M059J (cell line): ENCODE results near the gene TBX18. TPM values are rescaled to one million over a fixed set of nuclear protein-coding genes. Genes with fewer than 3 reads are reported as not detected.
A peak's percentile ranks its signal among the peaks of the same experiment; 100 is the strongest.

Experiments used
- DNase-seq: peaks from one replicate; pipeline ENCODE4 v3.0.0-alpha.2; 2012; ENCODE audit warnings: low read depth
- total RNA-seq: library from RNA; depleted of rRNA; stranded (reverse); fragments of >200 nt; shearing (Covaris generic); gene quantifications from 2 replicates; pipeline ENCODE4 v1.2.3, GENCODE V29; 2014; rRNA removed

Gene TBX18
- total RNA-seq, result not detected in 2 replicates

GRCh38 chr6:84764332-84765049, at the start of gene TBX18:
Gene TBX18 (minus strand): TSS chr6:84764598. CDS start chr6:84764181, 417 bp downstream.
- DNase-seq, result no peak

DNA sequence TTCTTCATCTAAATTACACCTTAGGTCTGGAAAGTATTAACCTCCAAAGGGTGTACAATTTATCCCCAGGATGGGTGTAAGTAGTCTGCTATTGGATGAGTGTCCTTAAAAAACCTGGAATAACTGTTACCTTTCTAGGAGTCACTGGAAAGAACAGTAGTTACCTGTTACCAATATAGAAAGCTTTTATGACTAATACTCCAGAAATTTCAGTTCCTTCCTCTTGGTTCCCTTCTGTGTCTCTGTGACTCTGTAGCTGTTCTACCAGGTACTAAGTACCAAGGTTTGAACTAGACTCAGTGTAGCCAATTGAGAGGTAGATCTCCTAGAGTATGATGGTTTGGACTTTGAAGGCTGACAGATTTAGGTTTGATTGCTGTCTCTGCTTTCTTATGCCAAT, 47.0 kb upstream of the TBX18 start:
- DNase-seq, result no peak

GRCh38 chr6:84809455-84809854, 45.1 kb upstream of the TBX18 start:
- no peak for DNase-seq

DNA sequence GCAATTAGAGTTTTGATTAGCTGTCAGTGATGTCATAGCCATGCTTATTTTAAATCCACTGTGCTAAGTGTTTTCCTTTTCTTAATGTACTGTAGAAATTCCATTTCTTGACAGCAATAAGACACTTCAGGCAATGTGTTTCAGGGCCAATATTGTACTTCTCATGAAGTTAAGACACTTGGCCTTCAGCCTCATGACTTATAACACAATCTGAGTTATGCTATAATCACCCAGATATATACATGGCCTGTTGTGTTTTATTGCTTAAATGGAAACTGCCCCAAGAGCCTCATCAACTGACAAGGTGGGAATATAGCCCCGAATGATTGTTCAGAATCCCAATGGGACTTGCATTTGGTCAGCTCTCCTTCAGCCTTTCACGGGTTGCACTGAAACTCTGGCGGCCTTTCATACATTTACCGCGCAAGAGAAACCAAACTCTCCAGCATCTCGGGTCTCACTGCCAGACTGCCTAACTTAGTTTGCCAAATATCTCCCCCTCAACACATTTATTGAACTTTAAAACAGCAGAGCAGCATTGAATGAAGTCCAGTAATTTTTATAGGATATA, 44.2 kb upstream of the TBX18 start:
- DNase-seq, result no peak

DNA sequence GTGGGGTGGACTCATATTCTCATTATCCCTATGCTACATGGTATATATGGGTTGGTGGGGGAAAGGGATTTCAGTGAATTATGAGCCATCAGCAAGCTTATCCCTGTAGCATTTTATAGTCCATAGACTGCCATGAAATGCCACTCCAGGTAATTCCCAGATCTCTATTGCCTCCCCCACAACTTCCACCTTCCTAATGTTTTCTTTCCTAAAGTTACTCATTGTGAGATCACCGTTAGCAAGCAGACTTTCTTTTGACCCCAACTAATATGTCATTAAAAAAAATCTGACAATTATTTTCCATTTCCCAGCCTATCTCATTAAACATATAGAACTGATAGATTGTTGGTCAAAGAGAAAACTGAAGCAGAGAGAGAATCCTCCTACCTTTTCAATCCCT, 40.7 kb upstream of the TBX18 start:
- peak; percentile 1 for DNase-seq

DNA sequence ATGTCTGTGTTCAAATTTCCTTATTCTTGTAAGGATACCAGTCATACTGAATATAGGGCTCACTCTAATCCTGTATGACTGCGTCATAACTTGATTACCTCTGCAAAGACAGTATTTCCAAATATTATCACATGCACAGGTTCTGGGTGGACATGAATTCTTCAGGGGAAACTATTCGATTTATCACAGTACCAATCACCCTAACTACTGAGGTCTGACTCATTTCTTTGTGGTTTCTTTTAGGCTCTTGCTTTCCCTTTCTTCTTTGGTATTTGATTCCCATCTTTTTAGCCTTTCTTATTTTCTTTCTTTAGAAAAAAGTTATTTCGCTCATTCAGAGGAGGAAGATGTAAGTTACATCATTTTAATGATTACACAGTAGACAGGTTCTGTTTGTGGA, 40.3 kb upstream of the TBX18 start:
- peak; percentile 20 for DNase-seq

DNA sequence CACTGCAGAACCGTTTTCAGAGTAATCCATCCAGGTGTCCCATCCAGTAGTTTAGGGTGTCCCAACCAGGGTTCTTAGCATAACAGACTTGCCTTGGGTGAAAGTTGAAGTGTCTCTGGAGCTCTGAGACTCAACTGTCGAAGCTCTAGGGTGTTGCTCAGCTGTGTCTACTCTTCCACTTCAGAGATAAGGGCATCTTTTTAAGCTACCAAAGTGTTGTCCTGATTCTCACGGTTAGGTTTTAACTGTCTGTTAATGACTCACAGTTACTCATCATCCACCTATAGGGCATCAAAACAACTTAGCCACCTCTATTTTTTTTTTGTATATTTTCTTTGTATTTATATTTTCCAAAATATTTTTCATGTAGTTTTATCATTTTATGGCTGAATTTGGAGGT, 36.9 kb upstream of the TBX18 start:
- no peak for DNase-seq

DNA sequence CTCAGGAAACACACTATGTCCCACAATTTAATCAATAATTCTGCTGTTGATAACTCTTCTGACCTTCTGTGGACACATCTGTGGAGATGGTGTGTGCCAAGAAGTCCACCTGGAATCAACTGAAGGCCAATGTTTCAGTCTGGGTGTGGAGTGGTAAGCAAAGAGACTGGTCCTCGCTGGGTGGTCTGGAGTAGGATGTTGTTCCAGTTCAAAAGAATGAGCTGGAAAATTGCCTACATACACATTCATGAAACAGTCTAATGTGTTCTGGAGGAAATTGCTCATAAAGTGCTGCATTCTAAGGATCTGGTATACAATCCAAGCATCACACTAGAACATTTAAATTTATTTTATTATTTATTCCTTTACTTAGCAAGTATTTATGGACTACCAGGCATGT, 33.9 kb upstream of the TBX18 start:
- DNase-seq, result no peak

DNA sequence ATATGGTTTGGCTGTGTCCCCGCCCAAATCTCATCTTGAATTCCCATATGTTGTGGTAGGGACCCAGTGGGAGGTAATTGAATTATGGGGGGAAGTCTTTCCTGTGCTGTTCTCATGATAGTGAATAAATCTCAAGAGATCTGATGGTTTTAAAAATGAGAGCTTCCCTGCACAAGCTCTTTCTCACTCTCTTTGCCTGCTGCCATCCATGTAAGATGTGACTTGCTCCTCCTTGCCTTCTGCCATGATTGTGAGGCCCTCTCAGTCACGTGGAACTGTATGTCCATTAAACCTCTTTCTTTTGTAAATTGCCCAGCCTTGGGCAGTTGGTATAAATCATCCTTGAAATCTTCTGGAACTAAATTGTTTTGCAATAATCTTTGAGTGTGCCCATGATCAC, 31.9 kb upstream of the TBX18 start:
- DNase-seq, result no peak

- DNase-seq, result no peak
Measured at GRCh38 chr6:84791927-84792326, 27.5 kb upstream of the TBX18 start.

GRCh38 chr6:84791233-84791632, 26.8 kb upstream of the TBX18 start:
- peak; percentile 30 for DNase-seq

DNA sequence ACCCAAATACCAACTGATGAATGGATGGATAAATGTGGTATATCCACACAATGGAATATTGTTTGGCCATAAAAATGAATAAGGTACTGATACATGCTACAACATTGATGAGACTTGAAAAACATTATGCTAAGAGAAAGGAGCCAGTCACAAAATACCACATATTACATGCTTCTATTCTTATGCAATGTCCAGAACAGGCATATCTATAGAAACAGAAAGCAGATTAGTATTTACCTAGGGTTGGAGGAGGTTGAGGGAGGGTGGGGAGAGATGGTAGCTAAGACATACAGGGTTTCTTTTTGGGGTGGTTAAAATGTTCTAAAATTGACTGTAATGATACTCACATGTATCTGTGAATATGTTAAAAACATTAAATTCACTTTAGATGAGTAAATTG, 24.8 kb upstream of the TBX18 start:
- no peak for DNase-seq

- DNase-seq, result no peak
Measured at GRCh38 chr6:84788689-84789088, 24.3 kb upstream of the TBX18 start.

- no peak for DNase-seq
Measured at GRCh38 chr6:84785671-84786070, 21.3 kb upstream of the TBX18 start.

GRCh38 chr6:84779917-84780316, 15.5 kb upstream of the TBX18 start:
- DNase-seq, result no peak

DNA sequence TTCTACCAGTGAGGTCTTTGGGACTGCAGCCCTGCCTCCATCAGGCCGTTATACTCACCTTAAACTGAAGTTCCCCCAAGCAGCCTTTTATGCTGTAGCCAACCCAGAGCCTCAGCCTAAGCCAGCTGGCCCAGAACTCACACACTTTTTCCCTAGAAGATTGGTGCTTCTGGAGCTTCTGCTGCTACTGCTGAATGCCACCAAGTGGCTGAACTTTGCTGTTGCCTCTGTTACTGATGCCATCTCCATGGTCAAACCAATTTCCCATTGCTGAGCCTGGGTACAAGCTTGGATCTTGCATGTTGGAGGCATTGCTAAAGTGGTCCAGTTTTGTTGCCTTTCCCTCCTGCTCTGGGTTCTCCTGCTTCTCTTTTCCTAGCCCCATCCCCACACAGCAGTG, 15.0 kb upstream of the TBX18 start:
- peak; percentile 10 for DNase-seq

DNA sequence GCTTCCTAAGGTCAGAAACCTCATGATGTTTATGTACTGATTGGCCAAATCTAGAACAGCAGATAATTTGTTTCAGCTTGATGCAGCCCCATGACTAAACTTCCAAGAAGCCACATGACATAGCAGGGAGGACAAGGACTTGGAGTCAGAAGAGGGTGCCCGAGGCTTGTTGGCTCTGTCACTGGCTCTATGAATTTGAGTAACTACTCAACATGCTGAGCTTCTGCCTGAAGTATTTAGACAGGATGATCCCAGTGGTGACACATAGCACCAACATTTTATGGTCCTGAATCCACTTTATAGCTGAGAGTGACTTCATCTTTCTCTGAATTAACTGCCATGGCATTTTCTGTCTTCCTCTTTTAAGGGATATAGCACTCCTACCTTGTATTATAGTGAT, 13.5 kb upstream of the TBX18 start:
- DNase-seq, result peak; percentile 31

GRCh38 chr6:84776392-84776791, 12.0 kb upstream of the TBX18 start:
- DNase-seq, result no peak

DNA sequence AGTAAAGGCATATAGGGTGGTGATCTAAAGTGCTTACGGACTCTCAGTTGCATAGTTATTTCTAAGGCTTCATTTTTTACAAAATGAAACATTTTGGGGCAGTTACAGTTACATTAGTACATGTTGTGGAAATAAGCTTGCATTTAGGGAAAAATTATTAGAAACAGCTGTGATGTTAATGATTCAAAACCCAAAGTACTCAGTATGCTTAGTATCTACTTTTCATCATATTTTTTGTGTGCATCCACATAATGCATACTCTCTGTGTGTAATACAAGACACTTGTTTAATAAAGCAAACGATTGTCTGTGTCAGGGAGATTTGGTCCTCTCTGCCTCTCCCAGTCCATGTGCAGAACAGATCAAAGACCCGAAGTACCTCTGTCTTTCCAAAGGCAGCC, 11.4 kb upstream of the TBX18 start:
- DNase-seq, result no peak

DNA sequence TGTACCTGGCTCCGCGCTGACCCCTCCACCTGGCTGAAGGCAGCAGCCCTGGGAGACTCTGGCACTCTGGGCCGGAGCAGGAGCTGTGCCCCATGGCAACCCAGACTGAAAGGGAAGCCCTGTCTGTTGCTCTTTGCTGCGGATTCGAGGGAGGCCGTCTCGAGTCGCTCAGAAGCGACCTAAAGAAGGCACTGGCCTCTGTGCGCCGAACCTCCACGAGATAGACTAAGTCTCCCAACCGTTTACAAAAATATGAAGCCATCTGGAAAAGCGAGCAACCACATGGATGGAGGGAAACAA, 10.5 kb upstream of the TBX18 start:
- DNase-seq, result no peak

DNA sequence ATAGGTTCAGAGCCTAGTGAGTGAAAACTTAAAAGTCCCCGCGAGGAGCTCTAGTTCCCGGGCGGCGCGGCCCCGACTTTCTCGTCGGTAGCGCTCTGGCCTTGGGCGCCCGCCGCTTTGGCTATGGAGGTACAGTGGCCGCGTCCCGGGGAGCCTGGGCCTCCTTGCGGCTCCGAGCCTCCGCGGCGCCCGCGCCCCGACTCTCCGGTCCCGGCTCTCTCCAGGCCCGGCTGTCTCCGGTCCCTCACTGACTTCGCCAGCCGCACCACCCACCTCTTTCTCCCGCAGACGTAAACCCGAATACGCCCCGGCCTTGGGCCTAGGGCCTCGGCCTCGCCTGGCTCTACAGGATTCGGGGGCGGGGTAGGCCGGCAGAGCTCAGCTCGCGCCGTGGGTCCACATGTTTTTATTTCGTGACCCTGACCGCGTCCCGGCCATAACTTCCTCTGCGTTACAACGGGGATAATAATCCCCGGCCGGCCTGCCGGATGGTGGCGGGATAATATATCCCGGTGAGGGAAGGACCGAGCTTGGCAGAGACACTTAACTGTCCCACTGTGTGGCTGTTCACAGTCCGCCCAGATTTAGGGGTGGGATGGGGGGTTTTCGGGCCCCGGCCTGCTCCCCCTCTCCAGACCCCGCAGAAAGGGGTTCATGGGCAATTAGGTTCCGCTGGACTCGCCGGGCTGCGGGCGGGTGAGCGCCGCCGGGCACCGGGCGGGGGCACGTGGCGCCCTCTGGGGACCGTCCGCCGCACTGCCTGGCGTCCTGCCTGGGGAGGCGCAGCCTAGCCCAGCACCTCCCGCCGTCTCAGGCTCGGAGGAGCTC, 10.0 kb upstream of the TBX18 start:
- DNase-seq, result no peak

- DNase-seq, result no peak
Measured at GRCh38 chr6:84773431-84774156, 9.2 kb upstream of the TBX18 start.

DNA sequence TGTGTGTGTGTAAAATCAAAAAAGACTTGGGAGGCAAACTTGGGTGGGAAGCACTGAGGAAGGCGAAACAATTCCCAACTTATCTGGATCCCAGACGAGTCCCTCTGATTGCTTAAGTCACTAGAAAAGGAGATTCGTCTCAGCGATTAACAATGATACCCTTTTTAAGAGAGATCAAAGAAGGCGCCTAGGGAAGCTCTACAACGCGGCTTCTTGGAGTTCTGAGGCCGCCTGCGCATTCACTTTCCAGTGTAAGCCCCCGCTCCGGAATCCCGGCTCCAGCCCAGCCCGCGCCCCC, 8.7 kb upstream of the TBX18 start:
- no peak for DNase-seq
